Thymus (tissue), 2 donors: ENCODE results near the gene SLAMF9. TPM values are rescaled to one million over a fixed set of nuclear protein-coding genes. Genes with fewer than 3 reads are reported as not detected.

Experiments
- polyA plus RNA-seq: library from polyadenylated mRNA; stranded (reverse); fragments of 200-250 nt; gene quantifications from one replicate; pipeline ENCODE4 v1.2.3, GENCODE V29; 2013
- total RNA-seq: library from RNA; stranded (reverse); fragments of 120-200 nt; gene quantifications from one replicate; pipeline ENCODE4 v1.2.4, GENCODE V29; 2013
- donor health status: healthy.

SLAMF9 gene
- total and polyA plus RNA-seq, 2 donors: 0.09 to 0.71 TPM

Other genes starting within 250 kb of the SLAMF9 start
- gene CRP, start 239.6 kb downstream of the SLAMF9 start, total RNA-seq: 0.05 TPM
- 1.3 TPM for gene CRP, start 239.6 kb downstream of the SLAMF9 start, polyA plus RNA-seq
- 24.3 TPM for gene DUSP23, start 173.3 kb downstream of the SLAMF9 start, total RNA-seq
- gene DUSP23, start 173.3 kb downstream of the SLAMF9 start, polyA plus RNA-seq: 162 TPM
- gene FCRL6, start 151.9 kb downstream of the SLAMF9 start, total RNA-seq: 0.33 TPM
- 0.57 TPM for gene FCRL6, start 151.9 kb downstream of the SLAMF9 start, polyA plus RNA-seq
- gene SLAMF8, start 127.4 kb downstream of the SLAMF9 start, total RNA-seq: 14.2 TPM
- gene SLAMF8, start 127.4 kb downstream of the SLAMF9 start, polyA plus RNA-seq: 13.3 TPM
- gene VSIG8, start 91.6 kb downstream of the SLAMF9 start, total RNA-seq: 0.24 TPM
- gene VSIG8, start 91.6 kb downstream of the SLAMF9 start, polyA plus RNA-seq: 2.6 TPM
- gene CFAP45, start 54.1 kb downstream of the SLAMF9 start, total RNA-seq: 0.52 TPM
- gene CFAP45, start 54.1 kb downstream of the SLAMF9 start, polyA plus RNA-seq: 1.3 TPM
- 172 TPM for gene TAGLN2, start 28.7 kb downstream of the SLAMF9 start, total RNA-seq
- 429 TPM for gene TAGLN2, start 28.7 kb downstream of the SLAMF9 start, polyA plus RNA-seq
- gene IGSF9, start 8.6 kb downstream of the SLAMF9 start, total RNA-seq: 1.7 TPM
- 4.1 TPM for gene IGSF9, start 8.6 kb downstream of the SLAMF9 start, polyA plus RNA-seq
- gene PIGM, start 77.8 kb upstream of the SLAMF9 start, total RNA-seq: 3.1 TPM
- gene PIGM, start 77.8 kb upstream of the SLAMF9 start, polyA plus RNA-seq: 5.7 TPM
- gene KCNJ10, start 115.9 kb upstream of the SLAMF9 start, total RNA-seq: 0.33 TPM
- 0.27 TPM for gene KCNJ10, start 115.9 kb upstream of the SLAMF9 start, polyA plus RNA-seq
- gene KCNJ9, start 127.3 kb upstream of the SLAMF9 start, total RNA-seq: 0.05 TPM
- 0.09 TPM for gene KCNJ9, start 127.3 kb upstream of the SLAMF9 start, polyA plus RNA-seq
- gene IGSF8, start 144.4 kb upstream of the SLAMF9 start, total RNA-seq: 15.6 TPM
- 22.3 TPM for gene IGSF8, start 144.4 kb upstream of the SLAMF9 start, polyA plus RNA-seq
- 0.38 TPM for gene ATP1A2, start 161.5 kb upstream of the SLAMF9 start, total RNA-seq
- gene ATP1A2, start 161.5 kb upstream of the SLAMF9 start, polyA plus RNA-seq: 1.3 TPM
- gene ATP1A4, start 197.4 kb upstream of the SLAMF9 start, total RNA-seq: 0.28 TPM
- 0.62 TPM for gene ATP1A4, start 197.4 kb upstream of the SLAMF9 start, polyA plus RNA-seq
- gene CASQ1, start 236.3 kb upstream of the SLAMF9 start, total RNA-seq: 0.42 TPM
- gene CASQ1, start 236.3 kb upstream of the SLAMF9 start, polyA plus RNA-seq: 0.66 TPM